ENCODE measurements around the gene LRRC51.

Gene LRRC51, protein sequence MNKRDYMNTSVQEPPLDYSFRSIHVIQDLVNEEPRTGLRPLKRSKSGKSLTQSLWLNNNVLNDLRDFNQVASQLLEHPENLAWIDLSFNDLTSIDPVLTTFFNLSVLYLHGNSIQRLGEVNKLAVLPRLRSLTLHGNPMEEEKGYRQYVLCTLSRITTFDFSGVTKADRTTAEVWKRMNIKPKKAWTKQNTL

DNA sequence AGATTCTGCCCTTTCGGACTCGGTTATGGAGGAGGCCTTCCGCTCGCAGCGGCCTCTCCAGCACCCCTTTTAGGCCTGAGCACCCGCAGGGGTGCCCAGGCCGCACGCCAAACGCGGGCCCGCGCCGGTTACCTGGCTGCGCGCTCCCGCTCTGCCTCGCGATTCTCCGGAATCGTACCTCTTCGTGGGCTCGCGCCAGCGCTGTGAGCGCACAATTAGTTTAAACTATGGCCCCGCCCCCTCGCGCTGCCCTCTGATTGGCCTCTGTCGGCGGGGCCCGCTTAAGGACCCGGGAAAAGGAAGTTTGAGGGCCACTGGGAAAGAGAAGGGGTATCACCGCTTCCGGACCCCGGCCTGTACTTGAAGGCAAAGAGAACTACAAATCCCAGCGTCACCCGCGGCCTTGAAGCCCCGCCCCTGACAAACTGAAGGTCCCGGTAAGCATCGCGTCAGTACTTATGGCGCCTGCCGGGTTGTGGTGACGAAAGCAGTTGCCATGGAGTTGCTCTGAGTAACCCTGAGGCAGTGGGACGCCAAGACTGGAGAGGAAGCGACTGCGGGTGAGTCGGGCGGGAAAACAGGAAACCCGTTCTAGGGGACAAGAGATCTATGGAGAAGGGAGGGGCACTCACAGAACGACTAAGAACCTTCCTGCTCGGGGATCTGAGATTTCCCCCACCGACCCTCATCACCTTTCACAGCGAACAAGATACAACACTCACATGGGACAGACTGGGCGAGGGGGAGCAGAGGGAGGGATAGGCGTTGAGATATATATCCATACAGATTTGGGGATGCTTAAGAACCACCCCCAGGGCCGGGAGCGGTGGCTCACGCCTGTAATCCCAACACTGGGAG lies at the start of gene LRRC51, which contains the start of gene NUMA1:
TSS of gene LRRC51 (plus strand) at position 525 of the 858 bp plus-strand sequence. CDS start 8,234 bp downstream, outside the sequence.
TSS of gene NUMA1 (minus strand) at position 217 of the 858 bp plus-strand sequence. CDS start 44,599 bp downstream, outside the sequence.
- DNase-seq = peak; percentile 70 to 100 (median 99)

DNA sequence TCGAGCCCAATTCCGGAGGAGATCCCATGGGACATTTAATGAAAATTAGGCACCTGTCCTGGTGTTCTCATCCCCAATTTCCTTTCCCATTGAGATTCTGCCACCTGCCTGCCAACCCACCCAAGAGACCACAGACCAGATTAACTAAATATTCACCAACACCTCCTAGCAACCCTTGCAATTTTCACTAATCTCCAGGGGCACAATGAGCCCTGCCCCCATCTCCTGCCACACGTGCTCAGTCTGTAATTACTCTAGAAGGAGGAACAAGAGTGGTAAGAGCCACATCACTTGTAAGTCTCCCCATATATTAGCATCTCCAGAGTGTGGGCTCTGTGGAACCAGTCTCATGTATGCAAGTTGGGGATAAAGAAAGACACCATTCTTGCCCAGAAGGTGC lies 44.0 kb upstream of the LRRC51 start:
- DNase-seq = no peak

DNA sequence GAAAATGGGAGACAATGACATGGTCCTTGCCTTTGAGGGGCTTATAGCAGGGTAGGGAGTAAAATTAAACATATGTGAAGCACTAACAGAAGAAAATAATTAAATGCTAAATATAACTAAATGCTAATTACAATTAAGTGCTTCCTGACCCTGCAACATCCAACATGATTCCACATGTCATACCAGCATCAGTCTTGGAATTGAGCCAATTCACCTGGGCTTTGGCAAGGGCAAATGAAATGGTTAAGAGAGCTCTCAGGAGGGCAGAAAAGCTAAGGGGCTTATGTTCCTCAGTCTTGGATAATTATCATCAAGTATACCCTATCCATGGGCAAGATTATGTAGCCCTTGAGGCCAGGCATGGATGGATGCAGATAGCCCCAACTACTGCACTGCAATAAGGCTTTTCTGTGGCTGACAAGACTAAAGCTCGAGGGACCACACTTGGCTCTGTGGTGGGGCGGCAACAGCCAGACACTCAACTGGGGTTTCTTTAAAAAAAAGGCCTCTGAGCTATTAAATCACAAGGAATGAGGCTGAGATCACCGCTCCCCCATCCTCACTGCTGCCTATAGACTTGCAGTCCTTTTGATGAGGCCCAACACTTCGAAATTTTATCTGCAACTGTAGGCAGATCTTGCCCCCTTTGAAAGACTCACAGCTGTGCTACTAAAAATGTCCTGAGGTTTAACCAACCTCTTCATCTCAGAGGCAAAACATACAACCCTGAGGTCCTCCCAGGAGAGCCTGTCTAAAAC lies 42.9 kb upstream of the LRRC51 start:
- DNase-seq = no peak

DNA sequence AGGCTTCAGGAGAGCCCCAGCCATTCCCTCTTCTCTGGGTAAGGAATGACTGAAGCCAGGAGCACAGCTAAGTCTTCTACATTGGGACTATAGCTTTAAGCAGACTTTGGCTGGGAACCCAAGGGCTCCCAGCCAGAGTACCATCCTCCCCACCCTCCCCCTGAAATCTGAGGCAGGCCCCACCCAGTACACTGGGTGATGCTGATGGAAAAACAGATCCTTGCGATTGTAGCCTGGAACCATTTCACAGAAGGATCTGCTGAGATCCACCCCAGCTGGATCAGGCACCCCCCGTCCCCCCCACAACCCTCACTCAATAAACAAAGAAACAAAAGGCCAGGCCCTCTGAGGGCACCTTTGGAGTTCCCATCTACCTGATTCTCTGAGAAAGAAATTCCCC lies 42.2 kb upstream of the LRRC51 start:
- DNase-seq = peak in 51 of 56 donors; percentile 13 to 78 (median 47)

DNA sequence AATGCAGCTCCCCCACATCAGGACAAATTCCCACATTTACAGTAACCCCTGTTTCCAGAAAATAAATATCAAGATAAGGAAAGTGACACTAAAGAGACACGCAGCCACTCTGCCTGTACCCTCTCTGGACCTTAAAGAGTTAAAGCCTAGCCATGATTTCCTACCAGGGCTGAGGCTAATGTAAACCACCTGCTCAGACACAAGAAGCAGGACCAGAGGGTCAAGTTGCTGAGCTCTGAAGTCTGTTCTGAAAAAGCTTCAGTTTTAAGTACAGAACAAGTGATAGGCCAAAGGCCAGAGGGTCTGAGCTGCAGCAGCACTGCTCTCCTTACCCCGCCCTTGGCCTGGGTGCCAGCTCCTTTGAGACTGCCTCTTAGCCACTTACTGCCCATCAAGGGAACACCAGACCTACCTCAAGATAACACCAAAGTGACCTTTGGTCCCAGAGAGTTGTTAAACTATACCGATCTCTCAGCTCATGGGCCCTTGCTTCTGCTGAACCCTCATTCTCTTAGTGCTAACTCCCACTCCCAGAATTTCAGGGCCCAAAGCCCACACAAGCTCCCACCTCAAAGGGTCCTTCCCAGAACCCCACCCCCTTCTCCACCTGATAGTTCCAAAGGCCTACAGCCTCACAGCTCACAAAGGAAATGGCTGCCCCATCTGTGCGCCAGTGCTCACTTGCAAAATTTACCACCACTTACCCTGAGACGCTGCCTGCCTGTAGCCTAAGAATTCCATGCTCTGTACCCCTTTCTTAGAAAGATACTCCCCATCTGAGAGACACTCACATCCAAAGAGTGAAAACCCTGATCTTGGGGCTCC lies 41.4 kb upstream of the LRRC51 start:
- DNase-seq = peak in 4 of 56 donors; percentile 44 to 55 (median 51)

DNA sequence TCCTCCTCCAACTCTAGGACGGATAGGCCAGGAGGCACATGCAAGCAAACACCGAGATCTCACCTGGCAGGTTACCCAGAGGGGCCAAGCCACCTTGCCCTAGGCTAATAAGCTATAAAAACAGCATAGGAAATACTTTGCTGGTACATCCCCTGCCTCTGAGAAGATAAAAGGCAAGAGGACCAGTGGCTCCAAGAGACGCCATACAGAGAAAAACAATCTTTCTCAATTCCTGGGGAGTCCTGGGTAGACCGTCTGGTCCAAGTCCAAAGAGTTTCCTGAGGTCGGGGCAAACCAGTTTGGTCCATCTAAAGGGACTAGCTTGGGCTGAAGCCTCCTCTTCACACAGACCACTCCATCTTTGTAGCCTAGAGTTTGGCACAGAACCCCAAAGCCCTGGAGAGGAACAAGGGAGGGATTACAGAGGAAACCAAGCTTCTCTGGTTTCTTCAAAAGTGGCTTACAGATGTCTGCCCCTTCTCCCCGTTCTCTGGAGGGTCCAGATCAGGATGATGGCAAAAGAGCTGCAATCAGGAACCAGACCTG lies 40.7 kb upstream of the LRRC51 start:
- peak in 11 of 56 donors; percentile 26 to 62 (median 53) for DNase-seq

DNA sequence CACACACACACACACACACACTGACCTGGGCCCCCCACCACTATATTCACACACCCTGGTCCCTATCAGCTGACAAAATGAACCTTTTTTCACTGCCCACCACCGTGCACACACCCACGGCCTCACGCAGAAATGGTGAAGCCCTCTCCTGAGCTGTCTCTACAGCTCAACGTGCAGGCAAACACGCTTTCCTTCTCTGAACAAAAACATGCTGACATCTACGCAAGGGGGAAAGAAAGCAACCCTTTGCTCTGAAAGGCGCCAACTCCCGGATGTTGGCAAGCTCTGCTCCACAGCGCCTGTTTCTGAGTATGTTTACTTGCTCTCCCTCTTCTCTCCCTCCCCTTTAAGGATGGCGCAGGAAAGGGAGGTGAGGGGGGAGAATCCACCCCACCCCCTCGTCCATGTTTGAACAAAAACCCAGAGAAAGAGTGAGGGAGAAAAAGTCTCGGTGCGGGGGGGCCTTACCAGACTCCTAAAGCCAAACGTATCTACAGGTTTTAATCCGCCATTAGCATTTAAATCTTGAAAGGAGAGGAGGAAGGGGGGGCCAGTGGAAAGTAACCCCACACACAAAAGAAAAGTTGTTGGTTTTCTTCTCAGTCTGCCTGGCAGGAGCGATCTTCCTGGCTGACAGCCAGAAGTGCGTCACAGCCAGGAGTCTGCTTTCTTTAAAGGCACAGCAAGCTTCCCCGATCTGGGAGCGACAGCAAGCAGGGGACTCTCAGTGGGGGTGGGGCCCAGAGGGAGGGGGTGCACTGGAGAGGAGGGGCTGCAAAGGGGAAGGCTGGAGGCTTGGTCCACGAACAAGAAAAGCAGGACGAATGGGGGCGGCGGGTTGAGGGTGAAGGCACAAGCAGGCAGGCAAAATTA lies 39.9 kb upstream of the LRRC51 start:
- peak; percentile 72 to 97 (median 90) for DNase-seq

DNA sequence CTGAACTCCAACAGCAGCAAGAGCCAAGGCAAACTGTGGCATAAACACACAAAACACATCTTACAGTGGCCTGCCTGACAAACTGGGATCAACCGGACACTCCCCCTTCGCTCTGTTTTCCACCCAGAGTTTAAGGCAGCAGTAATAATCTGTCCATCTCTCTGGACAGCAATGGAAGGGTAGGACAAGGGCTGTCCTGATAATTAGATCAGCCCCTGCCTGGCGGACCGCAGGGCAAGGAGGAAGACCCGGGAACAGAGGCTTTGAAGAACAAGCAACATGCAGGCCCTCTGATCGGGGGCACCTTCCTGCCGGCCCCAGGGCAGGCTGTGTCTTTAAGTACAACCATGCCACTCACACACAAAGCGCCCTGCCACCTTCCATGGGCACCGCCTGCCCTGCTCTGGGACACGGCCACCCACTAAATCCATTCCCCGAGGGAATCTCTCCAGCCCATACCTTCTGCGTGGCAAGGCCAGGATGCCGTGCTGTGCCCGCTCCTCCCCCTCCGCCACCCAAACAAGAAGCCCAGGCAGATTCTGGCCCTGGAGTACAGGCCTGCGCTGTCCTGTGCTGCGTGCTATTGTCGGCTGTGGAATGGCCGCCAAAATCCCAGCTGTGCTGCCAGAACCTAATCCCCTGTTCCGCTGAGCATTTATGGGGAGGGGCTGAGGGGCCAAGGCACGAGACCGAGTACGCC lies 39.1 kb upstream of the LRRC51 start:
- peak in 54 of 56 donors; percentile 37 to 89 (median 77) for DNase-seq

DNA sequence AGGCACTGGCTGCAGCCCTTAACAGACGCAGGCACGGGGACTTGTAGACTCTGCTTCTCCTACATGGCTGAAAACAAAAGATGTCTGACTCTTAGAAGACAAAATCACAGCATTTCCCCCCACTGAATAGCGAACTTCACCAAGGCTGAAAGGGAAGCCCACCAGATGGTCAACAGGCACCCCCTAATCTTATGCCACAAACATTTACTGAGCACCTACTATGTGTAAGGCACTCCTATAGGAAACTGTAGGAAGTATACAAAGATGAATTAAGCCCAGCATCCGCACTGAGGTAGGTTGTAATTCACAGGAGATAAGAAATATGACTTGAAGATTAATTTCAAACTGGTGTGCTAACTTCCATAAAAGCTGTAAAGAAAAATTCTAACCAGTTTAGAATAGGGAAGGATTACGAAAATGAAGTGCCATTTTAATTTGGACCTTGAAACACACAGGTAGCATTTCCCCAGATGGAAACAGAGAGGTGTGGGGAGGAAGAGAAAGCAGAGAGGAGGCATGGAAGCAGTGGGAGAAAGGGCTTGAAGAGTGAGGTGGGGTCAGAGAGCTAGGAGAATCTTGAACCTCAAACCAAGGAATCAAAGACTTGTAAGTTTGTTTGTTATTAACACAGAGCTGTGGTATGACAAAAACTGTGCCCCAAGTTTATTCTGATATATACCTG lies 38.4 kb upstream of the LRRC51 start:
- DNase-seq = no peak

DNA sequence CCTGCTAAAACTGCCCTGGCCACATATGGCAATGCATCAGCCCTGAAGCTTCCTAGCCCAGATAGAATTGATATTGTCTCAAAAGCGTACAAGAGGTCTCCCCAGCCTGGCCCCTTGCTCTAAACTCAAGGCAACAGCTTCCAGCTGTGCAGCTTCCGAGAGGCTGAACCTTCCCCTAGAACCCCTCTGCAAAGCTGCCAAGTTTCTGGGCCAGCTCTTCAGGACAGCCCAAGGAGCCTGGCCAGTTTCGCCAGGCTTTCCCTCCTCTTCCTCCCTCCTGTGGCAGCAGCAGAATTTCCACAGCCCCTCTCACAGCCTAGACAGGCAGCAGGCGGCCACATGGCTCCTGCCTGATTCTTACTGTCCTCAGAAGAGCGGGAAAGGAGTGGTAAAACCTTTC lies 34.8 kb upstream of the LRRC51 start:
- peak in 5 of 56 donors; percentile 9 to 49 (median 13) for DNase-seq

DNA sequence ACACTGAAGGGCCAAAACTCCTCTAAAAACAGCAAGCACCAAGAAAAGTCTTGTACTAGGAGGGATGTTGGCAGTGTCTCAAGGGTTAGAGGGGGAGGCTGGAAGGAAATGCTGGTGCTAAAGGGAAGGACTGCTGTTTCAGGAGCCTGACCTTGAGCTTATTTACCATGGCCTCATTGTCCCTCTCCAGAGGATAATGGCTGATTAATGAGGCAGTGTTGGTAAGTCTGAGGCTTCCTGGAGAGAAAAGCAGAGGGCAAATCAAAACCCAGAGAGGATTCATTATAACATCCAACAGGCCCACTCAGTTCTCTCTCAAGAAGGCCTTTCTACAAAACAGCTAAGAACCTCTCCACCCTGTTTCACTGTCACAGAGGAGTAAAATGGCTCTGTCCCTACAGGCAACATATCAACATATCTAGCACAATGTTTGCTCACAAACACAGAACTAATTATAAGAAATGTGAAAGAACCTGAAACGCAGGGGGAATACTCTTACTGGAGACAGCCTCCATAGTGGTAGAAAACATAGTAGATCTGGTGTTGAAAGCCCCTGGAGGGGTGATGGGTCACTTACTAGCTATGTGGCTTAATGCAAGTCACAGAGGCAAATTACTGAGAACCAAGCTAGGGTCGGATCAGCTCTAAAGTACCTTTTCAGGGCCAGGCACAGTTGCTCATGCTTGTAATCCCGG lies 31.7 kb upstream of the LRRC51 start:
- peak in 1 of 56 donors; percentile 32 for DNase-seq

DNA sequence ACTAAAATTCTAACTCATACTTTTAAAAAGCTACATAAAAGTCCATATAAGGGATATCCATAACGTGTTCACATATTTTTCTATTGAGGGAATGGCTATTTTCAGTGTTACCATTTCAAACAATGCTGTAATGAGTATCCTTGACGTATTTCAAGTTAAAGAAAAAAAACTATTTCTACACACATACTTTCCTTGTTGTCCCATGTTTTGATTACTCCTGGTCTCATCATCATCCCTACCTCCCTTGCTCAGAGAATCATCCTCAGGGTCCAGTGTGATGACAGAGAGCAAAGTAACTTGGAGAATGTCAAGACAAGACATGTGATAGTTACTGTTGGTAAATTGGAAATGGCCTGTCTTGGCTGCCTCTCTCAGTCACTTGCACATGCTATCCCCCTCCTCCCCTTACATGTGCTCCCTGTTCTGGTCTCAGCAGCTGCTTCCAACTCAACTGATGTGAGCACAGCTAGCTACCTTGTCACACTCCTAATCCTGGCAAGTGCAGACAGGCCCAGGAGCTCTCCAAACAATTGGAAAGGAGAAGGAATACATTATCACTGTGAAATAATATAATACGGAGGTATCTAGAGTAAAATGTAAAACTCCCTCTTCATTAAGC lies 22.1 kb upstream of the LRRC51 start:
- no peak for DNase-seq

DNA sequence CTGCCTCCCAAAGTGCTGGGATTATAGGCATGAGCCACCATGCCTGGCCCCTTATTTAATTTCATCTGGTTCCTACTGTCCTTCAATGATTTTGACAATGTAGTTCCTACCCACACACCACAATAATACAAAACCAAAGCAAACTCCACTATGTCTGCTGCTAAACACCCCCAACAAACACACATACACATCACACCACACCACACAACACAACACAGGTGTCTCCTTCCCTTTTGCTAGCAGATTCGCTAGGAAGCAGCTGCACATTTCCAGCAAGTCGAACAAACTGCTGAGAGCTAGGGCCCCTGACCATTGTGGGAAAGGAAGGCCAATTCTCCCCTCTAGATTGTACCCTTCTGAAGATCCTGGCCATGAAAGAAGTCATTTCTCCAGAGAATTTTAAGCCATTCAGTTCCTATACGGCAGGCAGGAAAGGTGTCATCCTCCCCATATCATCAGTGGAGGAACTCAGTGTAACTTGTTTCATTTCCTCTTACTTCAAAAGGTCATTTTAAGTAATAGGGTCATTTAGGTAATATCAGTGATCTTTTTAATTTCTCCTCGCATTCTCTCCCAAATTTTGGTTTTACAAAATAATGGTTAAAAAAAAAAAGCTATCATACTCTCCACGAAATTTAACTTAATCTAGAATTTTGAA lies 18.8 kb upstream of the LRRC51 start:
- no peak for DNase-seq

DNA sequence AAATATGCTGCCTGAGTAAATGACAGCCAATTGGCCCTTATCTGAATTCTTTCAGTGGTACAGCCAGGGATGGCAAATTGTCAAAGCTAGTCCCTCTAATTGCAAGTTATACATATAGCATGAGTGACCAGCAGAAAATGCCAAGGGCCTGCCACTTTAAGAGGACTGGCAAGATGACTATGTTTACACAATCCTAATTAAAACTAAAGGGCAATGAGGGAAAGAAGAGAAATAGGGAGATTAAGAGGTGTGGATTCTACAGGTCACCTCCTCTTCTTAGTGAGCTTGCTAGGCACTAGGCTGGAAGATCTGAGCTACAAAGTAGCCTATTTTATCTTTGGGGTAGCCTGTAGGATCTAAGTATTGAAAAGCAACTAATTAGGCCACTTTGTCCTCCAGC lies 13.8 kb upstream of the LRRC51 start:
- no peak for DNase-seq

DNA sequence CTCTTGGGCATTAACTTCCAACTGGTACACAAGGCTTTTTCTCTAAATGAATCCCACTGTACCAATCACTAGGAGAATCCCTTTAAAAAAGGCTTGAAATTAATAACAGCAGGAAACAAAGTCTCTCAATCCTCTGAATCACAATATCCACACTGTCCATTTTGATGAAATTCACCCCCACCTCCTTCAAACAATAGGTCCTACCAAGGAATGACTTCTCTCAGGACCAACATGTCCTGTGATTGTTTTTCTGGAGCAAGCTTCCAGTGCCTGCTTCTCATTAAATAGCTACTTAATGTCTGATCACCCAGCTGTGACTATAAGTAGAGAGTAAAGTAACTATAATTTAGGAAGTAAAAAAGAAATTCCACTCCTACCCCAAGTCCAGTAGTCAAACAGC lies 13.4 kb upstream of the LRRC51 start:
- DNase-seq = no peak

DNA sequence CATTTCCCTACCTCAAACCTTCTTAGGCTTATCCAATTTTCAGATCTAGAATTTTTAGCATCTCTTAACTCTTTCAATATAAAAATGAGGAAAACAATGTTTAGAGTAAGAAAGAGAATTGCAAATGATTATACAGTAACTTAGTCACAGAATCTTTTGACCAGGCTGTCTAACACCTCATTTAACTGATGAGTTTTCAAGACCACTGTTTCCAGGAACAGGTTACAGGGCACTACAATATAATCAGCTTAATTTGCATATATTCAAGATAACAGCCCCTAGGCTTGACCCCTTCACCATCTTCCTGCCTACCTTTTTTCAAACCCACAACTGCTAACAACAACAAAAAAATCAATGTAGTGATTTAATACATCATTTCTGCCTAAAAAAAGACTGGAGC lies 13.0 kb upstream of the LRRC51 start:
- no peak for DNase-seq

DNA sequence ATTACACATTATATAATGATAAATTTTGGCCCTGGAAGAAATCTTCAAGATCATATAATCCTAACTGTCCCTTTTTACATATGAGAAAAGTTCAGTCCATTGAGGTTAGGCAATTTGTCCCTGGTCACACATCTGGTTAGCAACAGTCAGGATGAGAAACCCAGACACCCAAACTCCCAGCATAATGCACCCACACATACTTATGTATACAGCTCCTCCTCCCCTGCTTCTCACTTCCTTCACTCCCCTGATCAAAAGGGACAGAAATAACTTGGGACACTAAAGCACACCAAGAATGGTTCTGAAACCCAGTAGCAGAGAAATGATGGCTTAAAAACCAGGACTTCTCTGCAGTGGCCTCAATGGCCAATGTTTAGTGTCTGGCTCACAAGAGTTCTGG lies 11.4 kb upstream of the LRRC51 start:
- no peak for DNase-seq
